ENCODE results near the gene BPIFB3.
"Not testable (repeated sequence)": the region's sequence is repeated elsewhere in the genome, so short reads cannot be mapped to it uniquely, and the experiment has no call there.

Gene BPIFB3

GRCh38 chr20:33030569-33030968 is 23.1 kb upstream of the BPIFB3 start:
- DNase-seq: no peak

GRCh38 chr20:33031531-33031930 is 22.2 kb upstream of the BPIFB3 start, which contains the start of gene BPIFB6:
TSS of gene BPIFB6 (plus strand) at chr20:33031648. CDS start at chr20:33031648, 0 bp downstream.
- no peak for DNase-seq

GRCh38 chr20:33032555-33032954 is 21.1 kb upstream of the BPIFB3 start:
- no peak for DNase-seq

- DNase-seq: no peak
These were observed 20.3 kb upstream of the BPIFB3 start for GRCh38 chr20:33033381-33033780.

GRCh38 chr20:33034115-33034514 is 19.6 kb upstream of the BPIFB3 start:
- no peak for DNase-seq

GRCh38 chr20:33034901-33035492 is 18.7 kb upstream of the BPIFB3 start:
- DNase-seq: no peak

GRCh38 chr20:33037456-33037855 is 16.2 kb upstream of the BPIFB3 start:
- no peak for DNase-seq

GRCh38 chr20:33038243-33038642 is 15.5 kb upstream of the BPIFB3 start:
- DNase-seq: no peak

- DNase-seq: no peak
These were observed 11.3 kb upstream of the BPIFB3 start for GRCh38 chr20:33042430-33042829.

GRCh38 chr20:33042983-33043730 is 10.5 kb upstream of the BPIFB3 start:
- DNase-seq: no peak

GRCh38 chr20:33043731-33044181 is 9.9 kb upstream of the BPIFB3 start:
- DNase-seq: no peak

GRCh38 chr20:33045129-33045721 is 8.5 kb upstream of the BPIFB3 start:
- DNase-seq: not testable (repeated sequence)

- no peak for DNase-seq
These were observed 7.3 kb upstream of the BPIFB3 start for GRCh38 chr20:33046412-33046811.

GRCh38 chr20:33051333-33051732 is 2.4 kb upstream of the BPIFB3 start:
- no peak for DNase-seq

GRCh38 chr20:33054381-33054780 is 678 bp downstream of the BPIFB3 start:
- DNase-seq: no peak

- DNase-seq: no peak
These were observed 1.1 kb downstream of the BPIFB3 start for GRCh38 chr20:33054791-33055190.

GRCh38 chr20:33059136-33059535 is 5.4 kb downstream of the BPIFB3 start:
- no peak for DNase-seq

- no peak for DNase-seq
These were observed 6.2 kb downstream of the BPIFB3 start for GRCh38 chr20:33059741-33060390.

GRCh38 chr20:33061658-33062028 is 7.9 kb downstream of the BPIFB3 start:
- no peak for DNase-seq

GRCh38 chr20:33062105-33062824 is 8.6 kb downstream of the BPIFB3 start:
- no peak for DNase-seq

GRCh38 chr20:33062825-33063149 is 9.1 kb downstream of the BPIFB3 start:
- no peak for DNase-seq

- no peak for DNase-seq
These were observed 9.6 kb downstream of the BPIFB3 start for GRCh38 chr20:33063271-33063670.

Measured in NCI-H1048 (cell line).